Fibroblast of lung (primary cell): ENCODE measurements around the gene AP4B1.

Source experiments
- EZH2 ChIP-seq: IDR thresholded peaks from 2 replicates; pipeline ENCODE4 v1.5.1; 2012; ENCODE audit warnings: low read length, control low read depth, mild to moderate bottlenecking; ENCODE audit errors: missing control alignments
- TF ChIP-seq, protein P1 (sequence below), 2 donors: IDR thresholded peaks in 1 of 2; conservative IDR thresholded peaks in 1 of 2; 1 replicate in 1 of 2; 2 replicates in 1 of 2; pipeline ENCODE4 v1.5.1; 2011 to 2012; ENCODE audit warnings: low read length in 2 of 2, control low read depth in 1 of 2, inconsistent platforms in 1 of 2, low read depth in 1 of 2, mild to moderate bottlenecking in 1 of 2

DNA sequence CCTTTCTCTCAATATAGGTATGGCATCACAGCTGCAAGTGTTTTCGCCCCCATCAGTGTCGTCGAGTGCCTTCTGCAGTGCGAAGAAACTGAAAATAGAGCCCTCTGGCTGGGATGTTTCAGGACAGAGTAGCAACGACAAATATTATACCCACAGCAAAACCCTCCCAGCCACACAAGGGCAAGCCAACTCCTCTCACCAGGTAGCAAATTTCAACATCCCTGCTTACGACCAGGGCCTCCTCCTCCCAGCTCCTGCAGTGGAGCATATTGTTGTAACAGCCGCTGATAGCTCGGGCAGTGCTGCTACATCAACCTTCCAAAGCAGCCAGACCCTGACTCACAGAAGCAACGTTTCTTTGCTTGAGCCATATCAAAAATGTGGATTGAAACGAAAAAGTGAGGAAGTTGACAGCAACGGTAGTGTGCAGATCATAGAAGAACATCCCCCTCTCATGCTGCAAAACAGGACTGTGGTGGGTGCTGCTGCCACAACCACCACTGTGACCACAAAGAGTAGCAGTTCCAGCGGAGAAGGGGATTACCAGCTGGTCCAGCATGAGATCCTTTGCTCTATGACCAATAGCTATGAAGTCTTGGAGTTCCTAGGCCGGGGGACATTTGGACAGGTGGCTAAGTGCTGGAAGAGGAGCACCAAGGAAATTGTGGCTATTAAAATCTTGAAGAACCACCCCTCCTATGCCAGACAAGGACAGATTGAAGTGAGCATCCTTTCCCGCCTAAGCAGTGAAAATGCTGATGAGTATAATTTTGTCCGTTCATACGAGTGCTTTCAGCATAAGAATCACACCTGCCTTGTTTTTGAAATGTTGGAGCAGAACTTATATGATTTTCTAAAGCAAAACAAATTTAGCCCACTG is 36.0 kb upstream of the AP4B1 start:
- TF ChIP-seq, protein P1, sequence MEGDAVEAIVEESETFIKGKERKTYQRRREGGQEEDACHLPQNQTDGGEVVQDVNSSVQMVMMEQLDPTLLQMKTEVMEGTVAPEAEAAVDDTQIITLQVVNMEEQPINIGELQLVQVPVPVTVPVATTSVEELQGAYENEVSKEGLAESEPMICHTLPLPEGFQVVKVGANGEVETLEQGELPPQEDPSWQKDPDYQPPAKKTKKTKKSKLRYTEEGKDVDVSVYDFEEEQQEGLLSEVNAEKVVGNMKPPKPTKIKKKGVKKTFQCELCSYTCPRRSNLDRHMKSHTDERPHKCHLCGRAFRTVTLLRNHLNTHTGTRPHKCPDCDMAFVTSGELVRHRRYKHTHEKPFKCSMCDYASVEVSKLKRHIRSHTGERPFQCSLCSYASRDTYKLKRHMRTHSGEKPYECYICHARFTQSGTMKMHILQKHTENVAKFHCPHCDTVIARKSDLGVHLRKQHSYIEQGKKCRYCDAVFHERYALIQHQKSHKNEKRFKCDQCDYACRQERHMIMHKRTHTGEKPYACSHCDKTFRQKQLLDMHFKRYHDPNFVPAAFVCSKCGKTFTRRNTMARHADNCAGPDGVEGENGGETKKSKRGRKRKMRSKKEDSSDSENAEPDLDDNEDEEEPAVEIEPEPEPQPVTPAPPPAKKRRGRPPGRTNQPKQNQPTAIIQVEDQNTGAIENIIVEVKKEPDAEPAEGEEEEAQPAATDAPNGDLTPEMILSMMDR (conservative IDR thresholded peaks at IDR 0.05 in 1 of 2, IDR thresholded peaks at IDR 0.05 in 1 of 2; ENCODE audit: low read depth in 1 of 2, low read length in 2 of 2): no peak
- no peak for TF ChIP-seq EZH2
